GM19193 (cell line): ENCODE results near the gene KIF5C.

Source experiments
- POLR2A ChIP-seq: IDR thresholded peaks from 4 replicates; pipeline ENCODE4 v1.6.1; 2011; ENCODE audit not compliant: insufficient read depth, insufficient read length; ENCODE audit errors: extremely low read depth

The KIF5C gene

DNA sequence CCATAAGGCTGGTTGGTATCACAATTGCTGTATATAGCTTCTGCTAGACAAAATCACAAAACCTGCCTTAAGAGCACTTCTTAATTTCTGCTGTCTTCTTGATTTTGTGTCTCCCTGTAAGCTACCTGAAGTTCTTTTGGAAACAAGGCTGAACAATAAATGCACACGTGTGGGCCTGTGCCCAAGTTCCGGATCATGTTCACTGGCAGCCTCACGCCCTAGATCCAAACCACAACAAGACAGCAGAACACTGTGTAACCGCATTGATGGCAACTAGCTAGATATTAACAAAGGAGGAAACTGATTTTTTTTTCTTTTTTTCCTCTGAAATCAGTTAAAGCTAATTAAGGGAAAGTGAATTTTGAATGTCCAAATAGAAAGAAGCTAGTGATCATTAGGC, 82.0 kb downstream of the KIF5C start:
- TF ChIP-seq POLR2A: no peak

DNA sequence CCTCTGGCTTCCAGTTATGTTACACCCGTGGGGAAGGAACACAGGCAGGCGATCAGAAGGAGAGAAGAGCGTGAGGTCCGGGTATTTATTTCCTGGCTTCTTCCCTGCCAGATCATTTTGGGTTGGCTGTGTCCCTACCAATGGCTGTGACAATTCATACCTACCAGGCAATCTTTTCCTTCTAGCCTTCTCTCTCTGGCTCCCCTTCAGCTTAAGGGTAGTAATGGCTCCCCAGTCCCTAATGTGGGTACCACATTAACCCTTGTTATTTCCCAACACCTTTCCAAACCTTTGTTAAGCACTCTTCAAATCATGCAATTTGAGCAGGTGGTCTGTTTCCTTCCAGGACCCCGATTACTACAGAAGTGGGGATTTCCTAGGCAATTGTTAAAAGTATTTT, 84.7 kb downstream of the KIF5C start:
- no peak for TF ChIP-seq POLR2A

DNA sequence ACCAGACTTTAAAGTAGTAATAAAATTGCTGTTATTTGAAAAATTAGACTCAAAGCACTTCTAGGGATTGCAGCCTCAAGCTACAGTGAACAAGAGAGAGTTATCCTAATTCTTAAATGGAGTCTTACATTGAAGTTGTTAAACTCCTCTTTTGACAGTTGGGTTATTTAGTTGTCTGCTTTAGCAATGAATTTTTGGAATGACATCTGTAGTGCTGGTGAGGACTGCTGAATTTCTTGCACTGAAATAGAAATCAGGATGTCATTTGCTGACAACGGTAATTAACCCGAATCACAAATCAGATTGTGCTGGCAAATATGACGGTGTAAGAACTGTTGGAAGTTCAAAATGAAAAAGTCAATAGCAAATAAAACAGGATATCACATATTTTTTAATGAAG, 85.5 kb downstream of the KIF5C start:
- no peak for TF ChIP-seq POLR2A

DNA sequence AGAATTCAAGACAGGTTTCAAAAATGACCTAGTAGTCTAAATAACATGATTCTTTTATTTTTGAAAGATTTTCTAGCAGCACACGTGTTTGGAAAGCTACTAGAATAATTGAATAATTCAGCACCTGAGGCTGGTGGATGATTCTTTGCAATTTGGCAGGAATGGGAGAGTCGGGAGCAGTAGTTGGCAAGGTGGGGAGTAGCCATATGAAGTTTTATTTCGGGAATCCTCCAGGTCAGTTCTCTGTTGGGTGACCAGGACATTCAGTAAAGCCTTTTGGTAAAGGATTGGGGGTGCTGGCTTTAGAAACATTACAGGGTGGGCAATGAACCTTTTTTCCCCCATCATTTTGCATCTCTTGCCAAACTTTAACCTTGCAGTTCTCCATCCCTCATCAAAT, 88.4 kb downstream of the KIF5C start:
- no peak for TF ChIP-seq POLR2A

DNA sequence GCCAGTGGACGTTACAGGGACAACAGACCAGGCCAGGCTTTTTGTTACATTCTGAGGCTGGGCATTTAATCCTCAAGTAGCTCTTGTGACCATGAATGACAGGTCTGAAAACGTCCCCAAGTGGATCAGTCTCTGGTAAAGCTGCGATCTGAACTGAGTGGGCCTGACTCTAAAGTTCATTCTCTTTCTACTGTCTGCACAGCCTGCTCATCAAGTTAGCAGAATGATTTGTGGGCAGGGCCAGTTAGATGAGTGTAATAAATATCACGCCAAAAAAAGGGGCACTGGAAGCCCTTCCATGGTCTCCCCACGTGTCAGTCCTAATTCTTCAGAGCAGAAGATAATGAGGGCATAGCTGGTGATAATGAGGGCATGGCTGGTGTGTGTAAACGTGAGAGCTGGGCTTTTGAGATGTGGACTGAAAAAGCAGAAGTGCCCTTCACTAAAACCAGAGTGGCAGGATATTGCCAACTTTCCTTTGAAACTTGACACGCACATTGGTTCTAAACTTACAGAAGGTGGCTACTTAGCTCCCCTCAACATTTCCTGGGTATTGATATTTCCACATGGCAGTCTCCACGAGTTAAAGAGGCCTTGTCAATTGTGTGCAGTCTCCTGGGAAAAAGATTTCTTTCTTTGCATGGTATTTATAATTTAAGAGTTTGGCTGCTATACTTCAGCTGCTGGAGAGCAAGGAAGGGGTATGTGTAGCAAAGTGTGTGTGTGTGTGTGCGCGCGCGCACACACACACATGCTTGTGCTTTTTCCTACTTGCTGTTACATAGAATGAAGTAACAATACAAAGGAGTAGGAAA, 90.8 kb downstream of the KIF5C start:
- no peak for TF ChIP-seq POLR2A

DNA sequence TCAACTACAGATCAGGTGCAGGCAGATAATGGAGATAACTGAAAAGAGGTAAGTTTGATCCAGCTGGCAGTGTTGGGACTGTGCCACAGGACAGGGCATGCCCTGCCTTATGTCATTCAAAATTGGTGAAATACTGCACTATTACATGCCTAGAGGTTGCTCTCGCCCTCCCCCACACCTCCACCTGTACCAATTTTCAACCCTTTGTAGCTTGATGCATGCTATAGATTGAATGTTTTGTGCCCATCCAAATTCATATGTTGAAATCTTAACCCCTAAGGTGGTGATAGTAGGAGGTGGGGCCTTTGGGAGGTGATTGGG, 91.4 kb downstream of the KIF5C start:
- TF ChIP-seq POLR2A: no peak

DNA sequence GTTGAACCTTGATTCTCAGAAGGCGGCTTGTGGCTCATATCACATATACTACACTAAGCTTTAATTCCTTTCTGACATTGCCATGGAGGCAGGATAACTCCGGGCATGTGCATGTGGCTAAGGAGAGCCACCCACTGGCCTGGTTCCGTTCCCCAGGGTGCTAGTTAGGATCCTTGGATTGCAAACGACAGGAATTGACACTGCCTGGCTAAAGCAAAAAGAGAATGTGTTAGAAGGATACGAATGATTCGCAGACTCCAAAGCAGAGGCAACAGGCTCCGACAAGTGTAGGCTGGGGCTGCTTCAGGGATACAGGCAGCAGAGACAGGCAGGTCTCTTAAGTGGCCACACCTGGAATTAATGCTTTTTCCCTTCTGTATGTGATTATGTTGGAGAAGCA, 92.0 kb downstream of the KIF5C start:
- TF ChIP-seq POLR2A: no peak

DNA sequence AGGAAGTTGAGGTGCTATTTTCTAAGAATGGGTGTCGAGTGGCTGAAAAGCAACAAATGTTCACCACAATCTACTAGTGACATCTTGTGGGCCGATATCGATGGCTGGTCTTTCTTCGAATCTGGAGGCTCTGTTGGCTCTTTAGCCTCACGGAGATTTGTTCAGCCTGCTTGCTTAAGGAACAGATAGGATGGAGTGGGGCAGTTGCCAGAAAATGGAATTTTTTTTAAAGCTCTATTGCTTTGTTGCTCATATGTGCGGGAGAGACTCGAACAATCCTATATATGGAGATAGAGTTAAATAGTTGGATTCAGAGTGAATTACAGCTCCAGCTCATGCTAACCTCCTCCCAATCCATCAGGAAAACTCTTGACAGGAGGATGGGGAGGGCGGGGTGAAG, 92.6 kb downstream of the KIF5C start:
- TF ChIP-seq POLR2A: no peak

DNA sequence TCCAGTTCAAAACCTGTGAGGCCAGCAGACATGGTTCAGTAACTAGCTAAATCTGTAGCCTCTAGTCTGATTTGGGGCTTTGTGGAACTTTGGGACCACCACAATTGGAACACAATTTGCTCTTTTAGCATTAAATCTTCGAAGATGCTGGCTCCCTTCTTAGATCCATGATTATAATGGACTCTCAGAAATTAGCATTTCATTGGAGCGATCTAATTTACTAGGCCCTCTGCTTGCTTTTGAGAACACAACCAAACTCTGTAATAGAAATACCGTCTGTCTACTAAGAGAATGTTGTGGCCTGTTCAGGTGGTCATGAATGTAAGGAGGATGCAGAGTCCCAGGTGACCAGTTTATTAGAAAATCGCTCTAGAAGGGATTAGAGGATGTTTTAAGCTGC, 93.3 kb downstream of the KIF5C start:
- no peak for TF ChIP-seq POLR2A

DNA sequence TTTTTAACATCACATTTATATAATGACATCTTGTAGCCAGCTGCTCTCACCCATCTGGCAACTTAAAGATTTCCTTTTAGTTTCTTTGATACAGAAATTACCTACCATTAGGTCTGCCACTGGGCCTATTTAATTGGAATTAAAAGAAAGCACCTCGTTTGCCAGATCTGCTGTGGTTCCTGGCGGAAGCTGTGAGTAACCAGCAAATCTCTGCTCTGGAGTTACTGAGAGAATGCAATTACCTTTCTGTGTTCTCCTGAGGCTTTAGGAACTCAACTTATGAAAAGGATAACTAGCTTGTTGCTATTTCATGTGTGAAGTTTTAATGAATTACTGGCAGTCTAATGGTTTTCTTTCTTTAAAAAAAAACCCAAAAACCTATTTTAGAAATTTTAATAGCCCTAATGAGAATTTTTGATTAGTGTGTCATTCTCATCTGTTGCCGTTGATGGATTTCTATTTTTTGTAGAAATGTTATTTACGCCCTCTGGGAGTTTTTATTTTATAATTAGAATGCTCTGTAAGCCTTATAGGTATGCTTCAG, 93.8 kb downstream of the KIF5C start:
- TF ChIP-seq POLR2A: no peak

DNA sequence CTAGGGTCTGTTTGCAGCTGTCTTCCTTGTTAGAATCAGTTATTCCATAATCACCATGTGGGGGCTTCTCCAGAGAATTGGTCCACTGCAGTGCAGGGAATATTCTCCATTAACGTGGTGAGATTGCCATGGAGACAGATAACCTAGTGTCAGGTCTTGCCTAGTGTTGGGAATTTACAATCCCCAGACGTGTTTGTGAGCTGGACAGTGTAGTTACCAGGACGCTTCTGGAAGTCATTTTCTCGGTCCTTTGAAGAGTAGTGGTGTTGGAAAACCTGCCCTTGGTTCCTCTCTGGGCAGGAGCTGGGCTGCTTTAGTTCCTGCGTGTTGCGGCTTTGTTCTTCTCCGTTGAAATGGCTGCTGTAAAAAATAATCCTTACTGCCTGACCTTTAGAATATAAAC, 94.6 kb downstream of the KIF5C start:
- TF ChIP-seq POLR2A: no peak

DNA sequence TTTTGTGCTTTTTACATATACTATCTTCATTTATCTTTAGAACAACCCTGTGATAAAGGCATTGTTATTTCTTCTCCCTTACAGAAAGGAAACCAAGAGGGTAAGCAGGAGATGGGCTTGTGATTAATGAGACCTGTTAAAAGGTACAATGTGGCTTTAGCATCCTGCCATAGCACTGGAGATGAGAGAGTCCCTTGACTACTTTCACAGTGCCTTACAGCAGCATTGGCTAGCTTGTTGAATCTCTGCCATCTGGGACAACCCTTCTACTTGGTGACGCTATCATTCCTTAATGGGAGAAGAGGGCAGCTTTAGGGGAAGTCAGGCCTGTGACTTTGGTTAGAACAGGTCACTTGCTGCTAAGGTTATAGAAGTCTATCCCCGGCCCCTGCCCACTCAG, 95.4 kb downstream of the KIF5C start:
- TF ChIP-seq POLR2A: no peak

DNA sequence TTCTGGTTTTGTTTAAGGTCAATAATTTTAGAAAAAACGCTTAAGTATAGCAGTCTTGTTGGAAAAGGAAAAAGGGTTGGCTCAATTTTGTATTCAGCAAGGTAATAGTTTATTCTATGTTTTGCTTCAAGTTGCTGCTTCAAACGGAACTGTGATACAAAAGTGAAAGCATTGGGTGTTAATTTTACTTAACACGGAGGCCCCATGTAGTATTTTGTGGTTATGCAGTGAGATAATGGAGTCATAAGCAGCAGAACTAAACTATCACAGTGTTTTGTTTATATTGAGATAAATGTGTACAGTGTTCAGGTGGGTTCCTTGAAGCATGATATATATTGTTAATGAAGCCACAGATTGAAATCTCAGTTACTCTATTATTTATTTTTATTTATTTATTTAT, 96.5 kb downstream of the KIF5C start:
- TF ChIP-seq POLR2A: no peak

DNA sequence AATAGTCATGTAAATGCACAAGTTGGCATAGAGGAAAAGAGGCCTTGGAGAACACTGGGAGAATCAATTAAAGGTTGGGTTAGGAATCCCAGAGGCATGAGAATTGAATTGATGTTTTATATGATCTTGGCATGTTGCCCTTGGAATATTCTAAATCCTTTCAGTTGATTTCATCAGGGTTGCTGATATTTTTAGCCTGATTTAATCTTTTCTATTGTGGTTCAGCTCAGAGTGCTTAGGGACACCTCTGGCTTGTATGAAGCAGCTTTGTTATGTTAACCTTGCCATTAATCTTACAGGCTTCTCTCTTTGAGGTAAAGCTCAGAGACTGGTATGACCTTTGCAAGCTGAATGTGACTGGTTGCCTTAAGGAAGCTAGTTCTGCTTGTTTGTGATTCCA, 99.1 kb downstream of the KIF5C start:
- TF ChIP-seq POLR2A: no peak

DNA sequence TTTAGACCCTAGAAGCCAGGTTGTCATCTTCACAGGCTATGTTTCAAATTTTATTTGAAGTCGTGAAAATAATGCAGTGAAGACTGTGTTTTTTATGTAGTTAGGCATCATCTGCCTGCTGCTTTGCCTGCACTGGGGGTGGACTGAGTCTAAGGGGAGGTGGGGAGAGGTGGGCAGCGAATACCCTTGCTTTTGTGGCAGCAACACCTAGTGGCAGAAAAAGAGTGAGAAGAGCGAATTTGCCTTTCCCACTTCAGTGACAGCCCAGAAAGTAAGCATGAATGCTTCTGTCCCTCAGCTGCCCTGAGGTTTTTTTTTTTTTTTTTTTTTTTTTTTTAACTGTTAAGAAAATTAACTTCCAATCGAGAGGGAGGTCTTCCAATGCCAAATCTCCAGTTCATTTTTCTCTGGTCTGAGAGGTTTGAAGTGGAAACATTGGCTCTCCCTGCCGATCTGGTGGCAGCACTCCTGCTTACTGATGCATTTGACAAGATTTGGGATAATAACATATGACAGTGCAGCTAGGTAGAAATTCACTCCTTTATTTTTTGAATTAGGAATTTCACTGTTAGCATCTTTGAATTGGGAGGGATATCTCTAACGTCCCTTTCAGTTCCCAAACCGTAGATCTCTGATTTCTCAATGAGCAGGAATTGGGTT, 103.1 kb downstream of the KIF5C start:
- TF ChIP-seq POLR2A: no peak

DNA sequence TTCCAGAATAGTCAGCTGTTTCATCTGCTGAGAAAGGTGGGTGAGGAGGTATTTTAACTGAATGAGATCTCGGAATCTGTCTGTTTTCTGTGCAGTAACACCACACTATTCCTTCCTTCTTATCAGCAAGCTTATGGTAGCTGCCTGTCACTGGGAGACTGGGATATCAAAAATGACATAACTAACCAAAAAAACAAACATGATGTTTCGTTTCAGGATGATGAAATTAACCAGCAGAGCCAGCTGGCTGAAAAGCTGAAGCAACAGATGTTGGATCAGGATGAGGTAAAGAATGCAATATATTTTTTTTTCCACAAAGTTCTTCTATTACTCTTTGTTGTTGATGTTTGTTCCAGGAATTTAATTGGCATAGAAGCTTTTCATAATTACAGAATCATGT, 103.7 kb downstream of the KIF5C start:
- TF ChIP-seq POLR2A: no peak
